Omental fat pad (tissue), 4 donors: Measurements from ENCODE around the gene MRPL46. TPM values are rescaled to one million over a fixed set of nuclear protein-coding genes. Genes with fewer than 3 reads are reported as not detected.

Source experiments
- total RNA-seq, 4 donors: library from RNA; depleted of rRNA; stranded (reverse); fragments of >200 nt; gene quantifications; one replicate each; pipeline ENCODE4 v1.1.0, GENCODE V29; 2016

Gene MRPL46
- total RNA-seq, 4 donors from 2014 or later = 26.5 to 45.9 (median 36.5) TPM

Other genes starting within 250 kb of the MRPL46 start
- 1 to 10 TPM in 3 of 4 donors, under 1 TPM in 1; 0.75 to 5.2 (median 3.6) TPM for gene NTRK3, start 210.6 kb downstream of the MRPL46 start, total RNA-seq
- gene MRPS11, start 320 bp upstream of the MRPL46 start, total RNA-seq = 10 to 100 TPM; 24.3 to 48.5 (median 43.5) TPM
- gene DET1, start 79.3 kb upstream of the MRPL46 start, total RNA-seq = 1 to 10 TPM; 4.1 to 8.7 (median 6.7) TPM
- gene AEN, start 154.0 kb upstream of the MRPL46 start, total RNA-seq = 10 to 100 TPM in 3 of 4 donors, 1 to 10 TPM in 1; 7.6 to 60.2 (median 25.2) TPM
- gene ISG20, start 171.6 kb upstream of the MRPL46 start, total RNA-seq = 10 to 100 TPM; 21.3 to 41.0 (median 27.8) TPM